Naive thymus-derived CD8-positive, alpha-beta T cell (primary cell): ENCODE measurements around the gene NUTF2. TPM values are rescaled to one million over a fixed set of nuclear protein-coding genes. Genes with fewer than 3 reads are reported as not detected.

ENCODE experiments used
- ATAC-seq, 2 donors: fragments of 150-1000 bp; cut with Tn5 transposase in 1 of 2; sonication (Bioruptor Pico), chemical (Tn5 transposase) in 1 of 2; 1 replicate in 1 of 2; 2 replicates in 1 of 2; pipeline ENCODE4 v1.10.0; 2021; ENCODE audit warnings: mild to moderate bottlenecking in 2 of 2, moderate library complexity in 2 of 2
- POLR2A ChIA-PET: fragments of 350-600 bp; sonication (Branson Sonifier 250); formaldehyde crosslinking; loops from one replicate; lab custom pipeline; 2021; ENCODE audit warnings: antibody characterized with exemption; lab: Charles Lee
- DNase-seq, 10 donors: peaks; one replicate each; pipeline versions ENCODE4 v3.0.0 to v3.0.0-alpha.2; 2020 to 2022
- H3K27ac Mint-ChIP-seq, 10 donors: one replicate each; pipeline ENCODE4 v1.8.0; 2020 to 2022; ENCODE audit warnings: mild to moderate bottlenecking in 10 of 10, mixed read lengths in 10 of 10, moderate library complexity in 4 of 10, inconsistent platforms in 1 of 10
- H3K27me3 Mint-ChIP-seq, 5 donors: one replicate each; pipeline ENCODE4 v1.8.0; 2021 to 2022; ENCODE audit warnings: mixed read lengths in 5 of 5
- H3K36me3 Mint-ChIP-seq, 3 donors: one replicate each; pipeline ENCODE4 v1.8.0; 2020 to 2022; ENCODE audit warnings: mixed read lengths in 3 of 3, mild to moderate bottlenecking in 2 of 3, inconsistent platforms in 1 of 3
- H3K4me1 Mint-ChIP-seq, 4 donors: one replicate each; pipeline ENCODE4 v1.8.0; 2021 to 2022; ENCODE audit warnings: mixed read lengths in 4 of 4
- H3K4me3 Mint-ChIP-seq, 10 donors: one replicate each; pipeline ENCODE4 v1.8.0; 2020 to 2022; ENCODE audit warnings: mild to moderate bottlenecking in 10 of 10, mixed read lengths in 10 of 10, moderate library complexity in 6 of 10, inconsistent platforms in 1 of 10
- H3K9me3 Mint-ChIP-seq, 9 donors: one replicate each; pipeline ENCODE4 v1.8.0; 2020 to 2022; ENCODE audit warnings: mixed read lengths in 9 of 9, mild to moderate bottlenecking in 3 of 9, inconsistent platforms in 1 of 9, moderate library complexity in 1 of 9
- polyA plus RNA-seq, 3 donors: library from polyadenylated mRNA; unstranded; fragments of 300-500 nt; fragmentation: Illumina TruSeq; gene quantifications; one replicate each; pipeline ENCODE4 v1.2.3, GENCODE V29; 2021
- total RNA-seq, 8 experiments: library from RNA in 2 of 8; stranded (reverse) in 2 of 8; gene quantifications; one replicate each; pipeline ENCODE4 v1.2.3 and lab custom pipeline; 2021 to 2026

NUTF2 gene
- total and polyA plus RNA-seq, 5 experiments from 2014 or later: 37.0 to 124 (median 109) TPM

DNA sequence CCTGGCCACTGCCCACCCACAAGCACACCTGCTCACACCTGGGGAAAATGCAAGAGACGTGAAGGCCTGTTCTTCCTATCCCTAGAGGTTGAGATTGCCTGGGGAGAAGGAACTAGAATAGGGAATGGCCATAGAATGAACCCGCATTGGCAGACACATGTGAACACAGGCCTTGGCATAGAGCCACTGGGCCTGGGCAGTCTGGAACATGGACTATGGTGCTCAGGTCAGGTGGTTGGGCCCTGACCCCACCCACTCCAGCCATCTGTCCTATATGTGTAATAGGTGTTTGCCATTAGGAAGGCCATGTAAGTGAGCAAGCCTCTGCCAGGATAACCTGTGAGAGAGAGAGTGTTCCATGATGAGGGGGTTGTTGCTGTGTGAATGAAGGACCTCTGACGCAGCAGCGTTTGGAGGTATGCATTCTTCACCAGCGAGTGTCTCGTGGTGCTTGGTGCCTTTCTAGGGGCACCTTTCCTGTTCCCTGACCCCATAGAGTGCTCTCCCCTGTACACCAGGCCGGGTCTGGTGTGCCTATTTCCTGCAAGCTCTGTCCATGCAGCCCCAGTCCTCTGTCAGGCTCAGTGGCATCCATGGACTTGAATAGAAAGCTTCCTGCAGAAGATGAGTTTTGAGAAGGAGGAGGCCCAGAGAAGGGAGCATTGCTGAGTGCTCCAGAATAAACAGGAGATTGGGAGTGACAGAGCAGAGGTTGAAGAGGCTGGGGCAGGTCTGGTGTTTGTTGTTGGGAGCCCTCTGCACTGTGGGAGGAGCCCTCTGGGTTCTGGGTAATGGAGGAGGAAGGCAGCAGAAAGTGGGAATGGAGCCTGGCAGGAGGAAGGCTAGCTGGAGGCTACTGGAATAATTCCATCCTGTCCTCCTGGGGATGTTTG is 69.3 kb downstream of the NUTF2 start:
- Mint-ChIP-seq H3K36me3 (peaks cover 0 to 28% (median 0%) of the 10 kb centered on the region in 3 donors), H3K4me1 (peaks cover 22 to 49% (median 26%) of the 10 kb centered on the region in 4 donors)

DNA sequence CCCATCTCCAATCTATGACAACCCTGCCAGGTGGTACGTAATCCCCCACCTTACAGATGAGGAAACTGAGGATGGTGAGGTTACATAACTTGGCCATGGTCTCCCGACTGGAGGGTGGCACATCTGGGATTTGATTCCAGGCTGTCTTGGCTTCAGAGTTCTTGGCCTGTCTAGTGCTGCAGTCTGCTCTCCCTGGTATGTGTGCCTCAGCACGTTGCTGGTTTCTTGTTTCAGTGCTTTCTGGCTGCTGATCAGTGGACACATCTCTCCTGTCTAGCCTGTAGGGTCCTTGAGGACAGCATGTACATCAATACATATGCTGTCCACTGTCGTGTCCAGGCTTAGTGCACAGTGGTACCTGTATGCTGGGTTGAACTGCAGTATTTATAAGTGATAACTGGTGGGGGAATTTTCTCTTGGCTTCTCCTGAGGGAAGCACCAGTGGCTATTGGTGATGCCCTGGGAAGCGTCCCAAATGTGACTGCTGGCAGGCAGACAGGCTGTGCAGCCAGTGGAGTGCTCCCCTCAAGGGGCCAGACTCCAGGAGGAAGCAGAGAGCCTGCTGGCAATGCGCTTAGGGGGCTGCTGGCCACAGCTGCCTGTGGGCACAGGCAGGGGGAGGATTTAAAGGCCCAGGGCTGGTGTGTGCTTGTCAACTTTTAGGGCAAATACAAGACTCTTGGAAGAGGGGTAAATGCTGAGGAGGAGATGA is 70.6 kb downstream of the NUTF2 start:
- peak overlapping the region in 8 of 10 donors; percentile 20 to 82 (median 44) for H3K27ac Mint-ChIP-seq
- peaks cover 0 to 28% (median 0%) of the 10 kb centered on the region in 3 donors for H3K36me3 Mint-ChIP-seq

More for the DNA sequence above, 69.3 kb downstream of the NUTF2 start:
- Mint-ChIP-seq H3K4me3 (no peak overlapping the region), H3K27me3 (no peaks in the 10 kb centered on the region), H3K9me3 (no peaks in the 10 kb centered on the region), H3K27ac (peak overlapping the region in 4 of 10 donors; percentile 35 to 71 (median 58))
- no peak for DNase-seq
- POLR2A ChIA-PET: interaction anchor here (1.6 kb wide), 1 partner anchor 20 kb away, joined by 3 read pairs; the partner anchor contains the start of gene PSMB10
- ATAC-seq: no peak

DNA sequence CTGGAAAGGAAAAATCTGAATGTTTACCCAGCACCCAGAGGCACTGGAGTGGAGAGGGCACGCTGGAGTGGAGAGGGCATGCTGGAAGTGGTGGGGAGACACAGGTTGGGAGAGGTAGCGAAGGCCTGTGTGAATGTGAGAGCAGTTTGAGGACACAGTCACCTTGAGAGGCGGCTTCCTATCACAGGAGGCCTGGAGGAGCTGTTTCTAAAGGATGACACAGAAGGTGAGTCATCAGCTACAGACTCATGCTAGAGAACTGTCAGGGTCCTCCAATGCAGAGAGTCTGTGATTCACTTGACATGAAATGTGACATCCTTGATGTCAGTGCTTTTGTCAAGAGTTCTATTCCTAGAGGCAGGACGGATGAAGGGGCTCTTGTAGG is 71.1 kb downstream of the NUTF2 start:
- POLR2A ChIA-PET: interaction anchor here (0.5 kb wide), 1 partner anchor 627 kb away, joined by 3 read pairs; no protein-coding TSS in a partner anchor
- no peak overlapping the region for H3K4me3 Mint-ChIP-seq
- H3K9me3 Mint-ChIP-seq: no peaks in the 10 kb centered on the region
- H3K27ac Mint-ChIP-seq: peak overlapping the region in 5 of 10 donors; percentile 38 to 82 (median 63)
- H3K4me1 Mint-ChIP-seq: peaks cover 30 to 53% (median 32%) of the 10 kb centered on the region in 4 donors
- H3K27me3 Mint-ChIP-seq: no peaks in the 10 kb centered on the region
- peaks cover 0 to 28% (median 0%) of the 10 kb centered on the region in 3 donors for H3K36me3 Mint-ChIP-seq
- ATAC-seq (no peak), DNase-seq (no peak)

More for the DNA sequence above, 70.6 kb downstream of the NUTF2 start:
- H3K4me1 Mint-ChIP-seq: peaks cover 28 to 51% (median 30%) of the 10 kb centered on the region in 4 donors
- no peaks in the 10 kb centered on the region for H3K9me3 Mint-ChIP-seq
- POLR2A ChIA-PET: interaction anchor here (0.5 to 1.6 kb wide), 2 partner anchors 19 to 628 kb away, joined by 3 read pairs; partner anchors contain the start of gene PSMB10
- DNase-seq: no peak
- H3K4me3 Mint-ChIP-seq: no peak overlapping the region
- H3K27me3 Mint-ChIP-seq: no peaks in the 10 kb centered on the region
- no peak for ATAC-seq

DNA sequence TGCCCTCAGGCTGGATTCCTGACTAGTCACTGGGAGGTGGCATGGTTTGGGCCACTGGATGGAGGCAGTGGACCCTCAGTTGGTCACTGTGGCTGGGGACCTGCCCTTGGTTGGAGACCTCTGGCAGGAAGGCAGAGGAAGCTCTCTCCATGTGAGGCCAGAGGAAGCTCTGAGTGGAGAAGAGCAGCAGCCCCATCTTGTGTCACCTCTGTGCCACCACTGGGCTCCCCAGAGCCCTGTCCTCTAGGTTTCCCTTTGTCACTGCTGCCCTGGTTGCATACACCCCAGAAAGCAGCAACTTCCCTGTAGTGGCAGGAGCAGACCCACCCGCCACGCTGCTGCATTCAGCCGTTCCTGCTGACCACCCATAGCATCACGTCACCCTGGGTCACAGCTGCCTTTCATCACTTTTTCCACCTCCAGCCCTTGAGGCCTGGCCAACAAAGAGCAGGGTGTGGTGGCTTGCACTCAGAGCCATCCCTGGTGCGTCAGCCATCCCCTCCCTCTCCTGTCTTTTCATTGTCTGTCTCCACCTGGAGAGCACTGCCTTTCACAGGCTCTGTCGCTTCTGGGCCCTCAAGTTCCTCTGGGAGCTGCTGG is 73.0 kb downstream of the NUTF2 start:
- no peaks in the 10 kb centered on the region for H3K27me3 Mint-ChIP-seq
- POLR2A ChIA-PET: interaction anchor here (1.6 kb wide), 1 partner anchor 16 kb away, joined by 4 read pairs; no protein-coding TSS in a partner anchor
- H3K36me3 Mint-ChIP-seq: peaks cover 0 to 21% (median 0%) of the 10 kb centered on the region in 3 donors
- ATAC-seq (no peak), DNase-seq (peak in 1 of 10 donors; percentile 31)
- H3K27ac Mint-ChIP-seq: peak overlapping the region in 2 of 10 donors; percentile 29 to 51
- no peaks in the 10 kb centered on the region for H3K9me3 Mint-ChIP-seq
- H3K4me1 Mint-ChIP-seq: peaks cover 27 to 47% (median 30%) of the 10 kb centered on the region in 4 donors
- no peak overlapping the region for H3K4me3 Mint-ChIP-seq

Other genes with a start within 250 kb of the NUTF2 start
- gene CARMIL2, start 201.8 kb upstream of the NUTF2 start, total RNA-seq: 100 to 1,000 TPM; 184 to 189 TPM
- gene CARMIL2, start 201.8 kb upstream of the NUTF2 start, polyA plus RNA-seq: 10 to 100 TPM; 12.8 to 28.7 (median 13.3) TPM
- gene ACD, start 186.7 kb upstream of the NUTF2 start, total RNA-seq: 10 to 100 TPM; 41.8 to 46.6 TPM
- 10 to 100 TPM; 24.6 to 38.1 (median 28.2) TPM for gene ACD, start 186.7 kb upstream of the NUTF2 start, polyA plus RNA-seq
- gene PARD6A, start 186.0 kb upstream of the NUTF2 start, total RNA-seq: 1 to 10 TPM; 4.3 to 6.0 TPM
- gene PARD6A, start 186.0 kb upstream of the NUTF2 start, polyA plus RNA-seq: 10 to 100 TPM; 10.6 to 13.3 (median 11.2) TPM
- gene ENKD1, start 180.2 kb upstream of the NUTF2 start, total RNA-seq: 1 to 10 TPM; 7.5 to 8.4 TPM
- gene ENKD1, start 180.2 kb upstream of the NUTF2 start, polyA plus RNA-seq: 1 to 10 TPM; 1.5 to 2.8 (median 1.6) TPM
- 1 to 10 TPM; 4.7 to 6.1 TPM for gene C16orf86, start 180.1 kb upstream of the NUTF2 start, total RNA-seq
- 1 to 10 TPM; 4.3 to 5.1 (median 4.3) TPM for gene C16orf86, start 180.1 kb upstream of the NUTF2 start, polyA plus RNA-seq
- 10 to 100 TPM; 12.7 to 13.0 TPM for gene GFOD2, start 127.6 kb upstream of the NUTF2 start, total RNA-seq
- 10 to 100 TPM in 1 of 3 donors, 1 to 10 TPM in 2; 6.0 to 10.9 (median 6.5) TPM for gene GFOD2, start 127.6 kb upstream of the NUTF2 start, polyA plus RNA-seq
- gene RANBP10, start 40.4 kb upstream of the NUTF2 start, total RNA-seq: 10 to 100 TPM; 18.5 to 23.6 TPM
- 10 to 100 TPM in 1 of 3 donors, 1 to 10 TPM in 2; 5.8 to 13.8 (median 6.3) TPM for gene RANBP10, start 40.4 kb upstream of the NUTF2 start, polyA plus RNA-seq
- gene TSNAXIP1, start 40.0 kb upstream of the NUTF2 start, total RNA-seq: 1 to 10 TPM; 1.0 to 1.2 TPM
- under 1 TPM in 1 of 3 donors, not detected in 2; 0.14 TPM for gene TSNAXIP1, start 40.0 kb upstream of the NUTF2 start, polyA plus RNA-seq
- gene THAP11, start 4.6 kb upstream of the NUTF2 start, total RNA-seq: 10 to 100 TPM; 63.8 to 63.9 TPM
- gene THAP11, start 4.6 kb upstream of the NUTF2 start, polyA plus RNA-seq: 100 to 1,000 TPM; 132 to 158 (median 143) TPM
- gene CENPT, start 760 bp downstream of the NUTF2 start, total RNA-seq: 100 to 1,000 TPM; 108 to 117 TPM
- gene CENPT, start 760 bp downstream of the NUTF2 start, polyA plus RNA-seq: 10 to 100 TPM; 11.8 to 17.8 (median 13.1) TPM
- 100 to 1,000 TPM; 123 to 136 TPM for gene EDC4, start 26.1 kb downstream of the NUTF2 start, total RNA-seq
- 10 to 100 TPM; 22.7 to 44.0 (median 40.8) TPM for gene EDC4, start 26.1 kb downstream of the NUTF2 start, polyA plus RNA-seq
- 1 to 10 TPM; 2.6 to 5.3 TPM for gene NRN1L, start 38.0 kb downstream of the NUTF2 start, total RNA-seq
- gene NRN1L, start 38.0 kb downstream of the NUTF2 start, polyA plus RNA-seq: not detected
- gene PSKH1, start 46.3 kb downstream of the NUTF2 start, total RNA-seq: 10 to 100 TPM; 26.6 to 28.6 TPM
- gene PSKH1, start 46.3 kb downstream of the NUTF2 start, polyA plus RNA-seq: 10 to 100 TPM; 20.8 to 34.5 (median 22.2) TPM
- gene CTRL, start 84.9 kb downstream of the NUTF2 start, total RNA-seq: 10 to 100 TPM; 10.5 to 12.6 TPM
- 1 to 10 TPM; 2.2 to 2.8 (median 2.8) TPM for gene CTRL, start 84.9 kb downstream of the NUTF2 start, polyA plus RNA-seq
- 100 to 1,000 TPM; 127 to 138 TPM for gene PSMB10, start 89.9 kb downstream of the NUTF2 start, total RNA-seq
- 100 to 1,000 TPM; 450 to 514 (median 493) TPM for gene PSMB10, start 89.9 kb downstream of the NUTF2 start, polyA plus RNA-seq
- 10 to 100 TPM; 14.1 to 14.7 TPM for gene LCAT, start 97.2 kb downstream of the NUTF2 start, total RNA-seq
- under 1 TPM; 0.52 to 0.84 (median 0.80) TPM for gene LCAT, start 97.2 kb downstream of the NUTF2 start, polyA plus RNA-seq
- gene SLC12A4, start 121.7 kb downstream of the NUTF2 start, total RNA-seq: 10 to 100 TPM; 35.8 to 36.4 TPM
- 1 to 10 TPM; 3.0 to 5.6 (median 5.2) TPM for gene SLC12A4, start 121.7 kb downstream of the NUTF2 start, polyA plus RNA-seq
- gene DPEP3, start 133.6 kb downstream of the NUTF2 start, total RNA-seq: 1 to 10 TPM; 2.9 to 3.1 TPM
- gene DPEP3, start 133.6 kb downstream of the NUTF2 start, polyA plus RNA-seq: 1 to 10 TPM in 2 of 3 donors, under 1 TPM in 1; 0.50 to 1.5 (median 1.1) TPM
- 100 to 1,000 TPM; 151 to 157 TPM for gene DPEP2, start 152.6 kb downstream of the NUTF2 start, total RNA-seq
- 10 to 100 TPM; 29.0 to 47.9 (median 40.4) TPM for gene DPEP2, start 152.6 kb downstream of the NUTF2 start, polyA plus RNA-seq
- not detected for gene DPEP2NB, start 169.0 kb downstream of the NUTF2 start, total RNA-seq
- gene DPEP2NB, start 169.0 kb downstream of the NUTF2 start, polyA plus RNA-seq: not detected
- 10 to 100 TPM; 25.0 to 26.2 TPM for gene DDX28, start 176.3 kb downstream of the NUTF2 start, total RNA-seq
- 10 to 100 TPM; 49.7 to 60.6 (median 53.9) TPM for gene DDX28, start 176.3 kb downstream of the NUTF2 start, polyA plus RNA-seq
- 10 to 100 TPM; 18.2 to 21.1 TPM for gene DUS2, start 176.4 kb downstream of the NUTF2 start, total RNA-seq
- gene DUS2, start 176.4 kb downstream of the NUTF2 start, polyA plus RNA-seq: 10 to 100 TPM in 2 of 3 donors, 1 to 10 TPM in 1; 6.4 to 13.1 (median 10.5) TPM
- 100 to 1,000 TPM; 156 to 162 TPM for gene NFATC3, start 238.4 kb downstream of the NUTF2 start, total RNA-seq
- 100 to 1,000 TPM in 1 of 3 donors, 10 to 100 TPM in 2; 85.2 to 102 (median 86.6) TPM for gene NFATC3, start 238.4 kb downstream of the NUTF2 start, polyA plus RNA-seq